Loucy (cell line): Measurements from ENCODE around the gene ELMO1.

Experiments used
- H2AFZ ChIP-seq: fragments of 200-600 bp; sonication (generic); 2 replicates; pipeline ENCODE4 v1.6.0; 2016; ENCODE audit warnings: antibody characterized with exemption, mild to moderate bottlenecking, low read length, moderate library complexity
- H3F3A ChIP-seq: fragments of 200-600 bp; 2 replicates; pipeline ENCODE4 v1.6.0; 2016; ENCODE audit warnings: antibody characterized with exemption, low read depth, mild to moderate bottlenecking
- H3K27me3 ChIP-seq: fragments of 200-600 bp; sonication (generic); 2 replicates; pipeline ENCODE4 v1.6.1; 2014; ENCODE audit warnings: low read length, mild to moderate bottlenecking; ENCODE audit not compliant: insufficient read depth, poor library complexity, severe bottlenecking
- H3K36me3 ChIP-seq: fragments of 200-600 bp; sonication (generic); 2 replicates; pipeline ENCODE4 v1.6.1; 2016; ENCODE audit warnings: low read length; ENCODE audit not compliant: insufficient read depth
- H3K4me1 ChIP-seq: fragments of 200-600 bp; sonication (generic); 2 replicates; pipeline ENCODE4 v1.5.1; 2014; ENCODE audit warnings: low read length, mild to moderate bottlenecking; ENCODE audit not compliant: insufficient read depth, poor library complexity, severe bottlenecking
- H3K4me2 ChIP-seq: fragments of 200-600 bp; sonication (generic); 2 replicates; pipeline ENCODE4 v1.6.0; 2014; ENCODE audit warnings: antibody characterized with exemption, low read length, low read depth, mild to moderate bottlenecking; ENCODE audit not compliant: poor library complexity, severe bottlenecking
- H3K4me3 ChIP-seq: fragments of 200-600 bp; sonication (generic); 2 replicates; pipeline ENCODE4 v1.5.1; 2014; ENCODE audit warnings: low read length, mild to moderate bottlenecking, mixed read lengths; ENCODE audit not compliant: poor library complexity, severe bottlenecking
- H3K79me2 ChIP-seq: fragments of 200-600 bp; sonication (generic); 2 replicates; pipeline ENCODE4 v1.6.1; 2014; ENCODE audit warnings: low read length; ENCODE audit not compliant: insufficient read depth
- H3K9ac ChIP-seq: fragments of 200-600 bp; sonication (generic); 2 replicates; pipeline ENCODE4 v1.6.0; 2014; ENCODE audit warnings: mild to moderate bottlenecking, low read depth, low read length, moderate library complexity; ENCODE audit not compliant: poor library complexity, severe bottlenecking
- H3K9me2 ChIP-seq: fragments of 200-600 bp; sonication (generic); replicated peaks from 2 replicates; pipeline ENCODE4 v1.6.1; 2016; ENCODE audit warnings: low read depth, low read length, mixed read lengths
- H3K9me3 ChIP-seq: fragments of 200-600 bp; sonication (generic); 2 replicates; pipeline ENCODE4 v1.6.1; 2014; ENCODE audit warnings: mild to moderate bottlenecking, antibody characterized with exemption, low read length, low read depth; ENCODE audit not compliant: insufficient read depth
- H4K20me1 ChIP-seq: fragments of 200-600 bp; sonication (generic); 2 replicates; pipeline ENCODE4 v1.6.0; 2014; ENCODE audit warnings: antibody characterized with exemption, low read length, mild to moderate bottlenecking; ENCODE audit not compliant: insufficient read depth, poor library complexity, severe bottlenecking
- CTCF ChIP-seq: fragments of 200-600 bp; sonication (generic); conservative IDR thresholded peaks from 2 replicates; pipeline ENCODE4 v1.5.1; 2014; ENCODE audit warnings: mild to moderate bottlenecking, antibody characterized with exemption, low read length
- EZH2phosphoT487 ChIP-seq: fragments of 200-600 bp; IDR thresholded peaks from 2 replicates; pipeline ENCODE4 v1.6.1; 2018; ENCODE audit warnings: antibody characterized with exemption, mild to moderate bottlenecking, moderate library complexity, borderline replicate concordance

Gene ELMO1, protein sequence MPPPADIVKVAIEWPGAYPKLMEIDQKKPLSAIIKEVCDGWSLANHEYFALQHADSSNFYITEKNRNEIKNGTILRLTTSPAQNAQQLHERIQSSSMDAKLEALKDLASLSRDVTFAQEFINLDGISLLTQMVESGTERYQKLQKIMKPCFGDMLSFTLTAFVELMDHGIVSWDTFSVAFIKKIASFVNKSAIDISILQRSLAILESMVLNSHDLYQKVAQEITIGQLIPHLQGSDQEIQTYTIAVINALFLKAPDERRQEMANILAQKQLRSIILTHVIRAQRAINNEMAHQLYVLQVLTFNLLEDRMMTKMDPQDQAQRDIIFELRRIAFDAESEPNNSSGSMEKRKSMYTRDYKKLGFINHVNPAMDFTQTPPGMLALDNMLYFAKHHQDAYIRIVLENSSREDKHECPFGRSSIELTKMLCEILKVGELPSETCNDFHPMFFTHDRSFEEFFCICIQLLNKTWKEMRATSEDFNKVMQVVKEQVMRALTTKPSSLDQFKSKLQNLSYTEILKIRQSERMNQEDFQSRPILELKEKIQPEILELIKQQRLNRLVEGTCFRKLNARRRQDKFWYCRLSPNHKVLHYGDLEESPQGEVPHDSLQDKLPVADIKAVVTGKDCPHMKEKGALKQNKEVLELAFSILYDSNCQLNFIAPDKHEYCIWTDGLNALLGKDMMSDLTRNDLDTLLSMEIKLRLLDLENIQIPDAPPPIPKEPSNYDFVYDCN

GRCh38 chr7:37448636-37449361 lies at the start of gene ELMO1:
Gene ELMO1, minus strand, starts transcription at chr7:37448864. Its CDS starts 106,174 bp downstream, at chr7:37342690.
- TF ChIP-seq CTCF (peak; percentile 48), EZH2phosphoT487 (no peak)
- Histone ChIP-seq H3K27me3 (no peaks in the 10 kb centered on the region), H3K9ac (peak within 1 kb of the TSS; percentile 83), H3K4me1 (peaks cover 33% of the 10 kb centered on the region), H3K79me2 (peaks cover 19% of the 10 kb centered on the region), H3K4me2 (peak within 1 kb of the TSS; percentile 90), H4K20me1 (no peaks in the 10 kb centered on the region), H3K36me3 (no peaks in the 10 kb centered on the region), H3K9me2 (no peaks in the 10 kb centered on the region), H3F3A (no peaks in the 10 kb centered on the region; the same call in 1 of the 2 replicates), H3K4me3 (peak within 1 kb of the TSS; percentile 93), H3K9me3 (no peaks in the 10 kb centered on the region), H2AFZ (peak within 1 kb of the TSS; percentile 96)

GRCh38 chr7:37497576-37497975 lies 48.9 kb upstream of the ELMO1 start:
- Histone ChIP-seq H4K20me1 (no peaks in the 10 kb centered on the region), H3K4me1 (peaks cover 12% of the 10 kb centered on the region), H3K9ac (no peak overlapping the region), H3F3A (no peaks in the 10 kb centered on the region), H2AFZ (no peak overlapping the region), H3K79me2 (no peaks in the 10 kb centered on the region), H3K36me3 (no peaks in the 10 kb centered on the region), H3K4me3 (no peak overlapping the region), H3K27me3 (no peaks in the 10 kb centered on the region), H3K9me2 (no peaks in the 10 kb centered on the region), H3K9me3 (no peaks in the 10 kb centered on the region), H3K4me2 (no peak overlapping the region)
- TF ChIP-seq CTCF: no peak
- TF ChIP-seq EZH2phosphoT487: no peak

DNA sequence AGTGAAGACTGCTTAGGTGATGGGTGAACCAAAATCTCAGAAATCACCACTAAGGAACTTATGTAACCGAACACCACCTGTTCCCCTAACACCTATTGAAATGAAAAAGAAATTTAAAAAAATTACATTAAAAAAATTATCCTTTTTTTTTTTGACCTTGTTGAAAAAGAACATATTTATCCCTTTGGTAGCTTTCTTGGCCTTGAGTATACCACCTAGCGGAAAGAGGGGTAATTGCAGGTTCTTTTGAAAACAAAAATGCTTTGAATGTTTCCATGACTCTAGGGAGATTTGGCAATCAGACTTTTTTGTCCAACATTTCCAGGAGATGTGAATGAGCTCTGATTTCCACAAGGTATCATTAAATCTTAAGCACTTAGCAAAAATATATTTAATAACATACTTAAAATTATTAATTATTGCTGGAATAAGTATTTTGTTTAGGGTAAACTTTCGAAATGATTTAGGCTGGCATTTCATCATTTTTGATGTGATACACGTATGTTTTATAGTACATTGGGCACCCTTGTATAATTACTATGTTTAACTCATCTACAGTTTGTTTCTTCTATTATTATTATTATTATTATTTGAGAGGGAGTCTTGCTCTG lies 47.0 kb upstream of the ELMO1 start:
- Histone ChIP-seq H3K4me2 (no peak overlapping the region), H3K9me2 (no peaks in the 10 kb centered on the region), H3K79me2 (no peaks in the 10 kb centered on the region), H4K20me1 (no peaks in the 10 kb centered on the region), H3K9me3 (no peaks in the 10 kb centered on the region), H3K27me3 (no peaks in the 10 kb centered on the region), H3F3A (no peaks in the 10 kb centered on the region), H3K4me1 (peaks cover 12% of the 10 kb centered on the region), H2AFZ (no peak overlapping the region), H3K4me3 (no peak overlapping the region), H3K9ac (no peak overlapping the region), H3K36me3 (no peaks in the 10 kb centered on the region)
- TF ChIP-seq EZH2phosphoT487 (no peak), CTCF (peak; percentile 70)
